ENCODE results near the gene PPP2R3B.

- TF ChIP-seq, protein P1, sequence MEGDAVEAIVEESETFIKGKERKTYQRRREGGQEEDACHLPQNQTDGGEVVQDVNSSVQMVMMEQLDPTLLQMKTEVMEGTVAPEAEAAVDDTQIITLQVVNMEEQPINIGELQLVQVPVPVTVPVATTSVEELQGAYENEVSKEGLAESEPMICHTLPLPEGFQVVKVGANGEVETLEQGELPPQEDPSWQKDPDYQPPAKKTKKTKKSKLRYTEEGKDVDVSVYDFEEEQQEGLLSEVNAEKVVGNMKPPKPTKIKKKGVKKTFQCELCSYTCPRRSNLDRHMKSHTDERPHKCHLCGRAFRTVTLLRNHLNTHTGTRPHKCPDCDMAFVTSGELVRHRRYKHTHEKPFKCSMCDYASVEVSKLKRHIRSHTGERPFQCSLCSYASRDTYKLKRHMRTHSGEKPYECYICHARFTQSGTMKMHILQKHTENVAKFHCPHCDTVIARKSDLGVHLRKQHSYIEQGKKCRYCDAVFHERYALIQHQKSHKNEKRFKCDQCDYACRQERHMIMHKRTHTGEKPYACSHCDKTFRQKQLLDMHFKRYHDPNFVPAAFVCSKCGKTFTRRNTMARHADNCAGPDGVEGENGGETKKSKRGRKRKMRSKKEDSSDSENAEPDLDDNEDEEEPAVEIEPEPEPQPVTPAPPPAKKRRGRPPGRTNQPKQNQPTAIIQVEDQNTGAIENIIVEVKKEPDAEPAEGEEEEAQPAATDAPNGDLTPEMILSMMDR (optimal IDR thresholded peaks at IDR 0.05 in 1 of 3, IDR thresholded peaks at IDR 0.05 in 1 of 3, conservative IDR thresholded peaks at IDR 0.05 in 1 of 3; ENCODE audit: extremely low read depth in 1 of 3, insufficient read depth in 2 of 3, low read length in 3 of 3): no peak
- TF ChIP-seq EZH2 (IDR thresholded peaks at IDR 0.05; ENCODE audit: low read length): no peak
Observed at GRCh38 chrX:425056-425455, 38.3 kb upstream of the PPP2R3B start.
